NCI-H748 (cell line): Measurements from ENCODE around the gene GABRA4.

ENCODE experiments used
- DNase-seq: peaks from one replicate; lab custom pipeline; 2025; ENCODE audit not compliant: unreplicated experiment; lab: John Stamatoyannopoulos, UW

Gene GABRA4

GRCh38 chr4:46931981-46932380 lies 61.4 kb downstream of the GABRA4 start:
- DNase-seq: peak; percentile 17

- DNase-seq: no peak
Observed at GRCh38 chr4:46930891-46931290, 62.5 kb downstream of the GABRA4 start.

GRCh38 chr4:46927201-46927600 lies 66.2 kb downstream of the GABRA4 start:
- no peak for DNase-seq

GRCh38 chr4:46924789-46925529 lies 68.4 kb downstream of the GABRA4 start:
- no peak for DNase-seq

GRCh38 chr4:46922205-46922604 lies 71.2 kb downstream of the GABRA4 start:
- DNase-seq: no peak

DNA sequence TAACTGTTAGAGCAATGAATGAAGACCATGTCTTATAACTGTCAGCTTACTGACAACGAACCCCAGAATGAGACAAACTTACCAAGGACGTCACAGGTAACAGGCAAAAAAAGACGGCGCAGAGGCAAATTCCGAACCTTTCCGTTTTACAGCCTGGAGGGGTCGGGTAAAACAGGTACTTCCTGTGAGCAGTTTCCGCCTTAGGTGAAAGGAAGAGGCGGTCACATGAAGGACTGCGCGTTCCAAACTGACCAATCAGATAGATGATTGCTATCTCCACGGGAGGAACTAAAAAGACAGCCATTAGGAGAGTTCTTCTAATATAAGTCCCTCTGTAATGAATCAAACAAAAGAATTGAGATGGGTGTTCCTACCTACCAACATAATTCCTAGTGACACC lies 84.3 kb downstream of the GABRA4 start, which contains the start of gene COX7B2:
Gene COX7B2 (minus strand): TSS at position 168 of the 400 bp plus-strand sequence. CDS start 174,053 bp downstream, outside the sequence.
- peak; percentile 35 for DNase-seq

DNA sequence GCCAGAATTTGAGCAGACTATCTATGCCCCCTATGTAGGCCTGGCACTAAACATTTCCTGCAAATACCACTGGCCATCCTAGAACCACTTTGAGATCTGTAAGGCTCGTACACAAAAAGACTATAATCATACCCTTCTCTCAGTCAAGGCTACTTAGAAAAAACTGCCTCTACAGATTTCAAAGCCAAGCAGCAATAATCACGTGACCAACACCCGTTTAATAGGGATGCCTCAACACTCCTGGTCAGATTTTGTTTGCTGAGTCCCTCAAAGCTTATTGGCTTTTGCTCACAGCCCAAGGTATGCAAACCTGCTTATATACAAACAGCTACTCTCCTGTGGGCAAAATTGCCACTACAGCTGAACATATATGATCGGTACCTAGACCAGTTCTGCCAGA lies 85.2 kb downstream of the GABRA4 start:
- no peak for DNase-seq

GRCh38 chr4:46900082-46900481 lies 93.3 kb downstream of the GABRA4 start:
- DNase-seq: peak; percentile 46

DNA sequence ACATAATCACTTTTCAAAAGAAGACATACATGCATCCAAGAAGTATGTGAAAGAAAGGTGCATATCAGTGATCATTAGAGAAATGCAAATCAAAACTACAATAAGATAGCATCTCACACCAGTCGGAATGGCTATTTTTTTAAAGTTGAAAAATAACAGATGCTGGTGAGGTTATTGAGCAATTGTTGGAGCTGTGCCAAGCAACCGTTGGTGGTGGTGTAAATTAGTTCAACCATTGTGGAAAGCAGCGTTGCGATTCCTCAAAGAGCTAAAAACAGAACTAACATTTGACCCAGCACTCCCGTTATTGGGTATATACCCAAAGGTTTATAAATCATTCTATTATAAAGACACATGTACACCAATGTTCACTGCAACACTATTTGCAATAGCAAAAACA lies 98.6 kb downstream of the GABRA4 start:
- peak; percentile 47 for DNase-seq

DNA sequence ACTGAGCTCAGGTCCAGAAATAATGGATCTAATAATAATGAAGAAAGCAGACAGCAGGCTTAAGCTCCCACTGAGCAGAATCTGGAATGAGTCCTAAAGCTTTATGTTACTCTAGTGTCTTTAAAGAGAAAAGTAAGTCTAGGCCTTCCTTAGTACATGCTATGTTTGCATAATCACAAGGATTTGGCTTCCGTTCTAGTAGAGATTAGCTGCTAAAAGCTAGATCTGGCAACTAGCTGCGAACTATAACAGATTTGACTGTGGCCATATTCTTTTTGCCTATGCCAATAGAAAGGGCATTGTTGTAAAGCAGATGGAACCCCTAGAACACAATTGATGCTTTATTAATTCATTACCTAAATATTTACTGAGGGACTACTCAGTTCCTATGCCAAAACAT lies 103.3 kb downstream of the GABRA4 start:
- peak; percentile 19 for DNase-seq

DNA sequence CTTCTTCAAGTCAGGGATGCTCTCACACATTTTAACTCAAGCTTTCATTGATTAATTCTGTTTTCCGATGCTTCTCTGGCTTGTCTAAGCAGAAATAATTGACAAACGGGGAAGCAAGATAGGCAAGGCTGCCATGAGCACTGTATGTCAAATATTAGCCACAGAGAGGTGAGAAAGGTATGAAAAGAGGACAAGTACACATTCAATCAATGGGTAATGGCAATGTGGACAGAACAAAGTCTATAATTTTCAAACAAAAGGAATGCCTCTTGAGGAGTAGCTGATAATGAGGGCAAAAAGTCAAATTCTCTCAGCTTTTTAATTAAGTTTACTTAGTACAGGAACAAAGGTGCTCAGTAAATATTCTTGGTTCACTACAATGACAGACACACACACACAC lies 104.0 kb downstream of the GABRA4 start:
- DNase-seq: peak; percentile 67

- peak; percentile 1 for DNase-seq
Observed at GRCh38 chr4:46886711-46887110, 106.7 kb downstream of the GABRA4 start.

DNA sequence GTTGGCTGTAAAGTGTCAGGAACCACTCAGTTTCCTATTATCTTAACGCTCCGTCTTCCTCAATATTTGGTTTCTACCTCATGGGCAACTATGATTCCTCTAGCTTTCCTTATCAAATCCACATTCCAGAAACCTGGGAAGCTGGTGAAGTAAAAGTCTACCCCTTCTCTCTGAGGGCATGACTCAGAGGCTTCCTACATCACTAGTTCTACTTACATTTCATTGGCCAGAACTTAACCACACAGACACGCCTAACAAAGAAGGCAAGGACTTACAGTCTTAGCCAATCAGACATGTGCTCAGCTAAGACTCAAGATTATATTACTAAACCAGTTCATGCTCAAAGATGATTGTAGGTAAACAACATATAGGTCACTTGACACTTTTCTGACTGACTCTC lies 114.7 kb downstream of the GABRA4 start:
- DNase-seq: no peak

- DNase-seq: no peak
Observed at GRCh38 chr4:46874811-46875210, 118.6 kb downstream of the GABRA4 start.

GRCh38 chr4:46870411-46870810 lies 123.0 kb downstream of the GABRA4 start:
- DNase-seq: no peak
